Tibial nerve (tissue), 4 donors: ENCODE results near the gene COL1A2. TPM values are rescaled to one million over a fixed set of nuclear protein-coding genes. Genes with fewer than 3 reads are reported as not detected.

Experiments used
- DNase-seq, 2 donors: peaks; one replicate each; pipeline ENCODE4 v3.0.0-alpha.2; 2019; ENCODE audit warnings: low spot score in 2 of 2
- H3K27ac ChIP-seq, 4 donors: fragments of 200-600 bp; sonication (generic) in 3 of 4; one replicate each; pipeline ENCODE4 v1.5.1; 2017 to 2019; ENCODE audit warnings: mild to moderate bottlenecking in 1 of 4
- H3K27me3 ChIP-seq, 2 donors: fragments of 200-600 bp; sonication (generic) in 1 of 2; one replicate each; pipeline versions ENCODE4 v1.5.1 to v1.6.0; 2017 to 2019
- H3K36me3 ChIP-seq, 3 donors: fragments of 200-600 bp; sonication (generic); one replicate each; pipeline ENCODE4 v1.5.1; 2018 to 2019
- H3K4me1 ChIP-seq, 4 donors: fragments of 200-600 bp; sonication (generic) in 3 of 4; one replicate each; pipeline ENCODE4 v1.5.1; 2017 to 2019
- H3K4me3 ChIP-seq, 4 donors: fragments of 200-600 bp; sonication (generic) in 3 of 4; one replicate each; pipeline ENCODE4 v1.5.1; 2017 to 2019; ENCODE audit warnings: mild to moderate bottlenecking in 1 of 4, moderate library complexity in 1 of 4
- H3K9me3 ChIP-seq, 4 donors: fragments of 200-600 bp; sonication (generic) in 3 of 4; one replicate each; pipeline ENCODE4 v1.5.1; 2017 to 2019
- EP300 ChIP-seq, 2 donors: sonication (generic); formaldehyde crosslinking; IDR thresholded peaks; one replicate each; pipeline ENCODE4 v1.6.1; 2017; ENCODE audit warnings: antibody characterized with exemption in 2 of 2, mild to moderate bottlenecking in 1 of 2
- POLR2A ChIP-seq, 2 donors: fragments of 450-650 bp; IDR thresholded peaks; one replicate each; pipeline ENCODE4 v1.6.1; 2017; ENCODE audit warnings: antibody characterized with exemption in 2 of 2, mild to moderate bottlenecking in 2 of 2, moderate library complexity in 2 of 2
- WGBS, 2 donors: methylation state at CpG; one replicate each; pipeline ENCODE4 v1.1.5; 2018; 5-methylcytosine and 5-hydroxymethylcytosine counted together
- total RNA-seq, 4 donors: library from RNA; depleted of rRNA; stranded (reverse); fragments of >200 nt; gene quantifications; one replicate each; pipeline ENCODE4 v1.1.0, GENCODE V29; 2016
- TF ChIP-seq, protein P1 (sequence below), 5 experiments: fragments of 200-600 bp in 3 of 5; fragments of 450-650 bp in 2 of 5; sonication (generic) in 3 of 5; IDR thresholded peaks; one replicate each; pipeline ENCODE4 v1.5.1; 2016 to 2019; ENCODE audit warnings: antibody characterized with exemption in 5 of 5, mild to moderate bottlenecking in 3 of 5, moderate library complexity in 2 of 5

Gene COL1A2
- total RNA-seq, 4 donors from 2014 or later, result 235 to 747 (median 399) TPM

DNA sequence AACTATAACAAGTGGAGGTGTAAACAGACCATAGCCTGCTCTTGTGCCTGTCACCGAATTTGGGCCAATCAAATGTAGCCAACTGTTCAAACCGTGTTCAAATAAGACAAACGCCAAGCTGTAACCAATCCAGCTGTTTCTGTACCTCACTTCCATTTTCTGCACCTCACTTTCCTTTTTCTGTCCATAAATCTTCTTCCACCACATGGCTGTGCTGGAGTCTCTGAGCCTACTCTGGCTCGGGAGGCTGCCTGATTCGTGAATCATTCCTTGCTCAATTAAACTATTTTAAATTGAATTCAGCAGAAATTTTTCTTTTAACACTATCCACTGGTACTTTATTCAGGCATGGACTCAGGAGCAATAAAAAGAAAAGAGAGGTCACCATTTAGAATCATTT lies 29.9 kb upstream of the COL1A2 start:
- Histone ChIP-seq H3K4me1 (peaks cover 3 to 32% (median 11%) of the 10 kb centered on the region in 4 donors), H3K27ac (no peak overlapping the region), H3K9me3 (no peaks in the 10 kb centered on the region), H3K36me3 (no peaks in the 10 kb centered on the region), H3K4me3 (no peak overlapping the region), H3K27me3 (no peaks in the 10 kb centered on the region)
- DNase-seq, result no peak
- WGBS, 2 donors, result 70 to 71% methylated on average over 5 of the region's 5 CpGs
- TF ChIP-seq POLR2A (IDR thresholded peaks at IDR 0.05) (no peak), EP300 (IDR thresholded peaks at IDR 0.05) (no peak)
- TF ChIP-seq, protein P1, sequence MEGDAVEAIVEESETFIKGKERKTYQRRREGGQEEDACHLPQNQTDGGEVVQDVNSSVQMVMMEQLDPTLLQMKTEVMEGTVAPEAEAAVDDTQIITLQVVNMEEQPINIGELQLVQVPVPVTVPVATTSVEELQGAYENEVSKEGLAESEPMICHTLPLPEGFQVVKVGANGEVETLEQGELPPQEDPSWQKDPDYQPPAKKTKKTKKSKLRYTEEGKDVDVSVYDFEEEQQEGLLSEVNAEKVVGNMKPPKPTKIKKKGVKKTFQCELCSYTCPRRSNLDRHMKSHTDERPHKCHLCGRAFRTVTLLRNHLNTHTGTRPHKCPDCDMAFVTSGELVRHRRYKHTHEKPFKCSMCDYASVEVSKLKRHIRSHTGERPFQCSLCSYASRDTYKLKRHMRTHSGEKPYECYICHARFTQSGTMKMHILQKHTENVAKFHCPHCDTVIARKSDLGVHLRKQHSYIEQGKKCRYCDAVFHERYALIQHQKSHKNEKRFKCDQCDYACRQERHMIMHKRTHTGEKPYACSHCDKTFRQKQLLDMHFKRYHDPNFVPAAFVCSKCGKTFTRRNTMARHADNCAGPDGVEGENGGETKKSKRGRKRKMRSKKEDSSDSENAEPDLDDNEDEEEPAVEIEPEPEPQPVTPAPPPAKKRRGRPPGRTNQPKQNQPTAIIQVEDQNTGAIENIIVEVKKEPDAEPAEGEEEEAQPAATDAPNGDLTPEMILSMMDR (IDR thresholded peaks at IDR 0.05), result no peak

DNA sequence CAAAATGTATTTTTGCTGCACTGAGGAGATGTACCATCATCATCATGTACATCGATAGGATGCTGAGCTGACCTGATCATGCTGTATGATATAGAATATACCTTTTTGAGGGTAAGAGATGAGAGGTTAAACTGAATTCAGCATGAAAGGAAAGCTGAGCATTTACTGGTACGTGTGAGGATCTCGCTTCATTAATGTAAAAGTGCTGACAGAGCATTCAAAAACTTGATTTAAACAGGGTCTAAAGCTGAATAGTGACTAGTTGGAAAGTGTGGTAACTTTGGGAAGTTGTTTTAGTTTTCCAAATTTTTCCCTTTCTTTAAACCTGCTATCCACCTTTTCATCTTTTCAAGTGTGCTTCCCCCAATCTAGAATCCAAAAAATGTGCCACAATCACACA lies 28.5 kb upstream of the COL1A2 start:
- Histone ChIP-seq H3K4me3 (no peak overlapping the region), H3K9me3 (no peaks in the 10 kb centered on the region), H3K27ac (peak overlapping the region in 1 of 4 donors; percentile 85), H3K27me3 (no peaks in the 10 kb centered on the region), H3K4me1 (peaks cover 3 to 32% (median 11%) of the 10 kb centered on the region in 4 donors), H3K36me3 (no peaks in the 10 kb centered on the region)
- 89 to 97% methylated on average over 3 of the region's 3 CpGs for WGBS, 2 donors
- TF ChIP-seq POLR2A (IDR thresholded peaks at IDR 0.05), result no peak
- TF ChIP-seq EP300 (IDR thresholded peaks at IDR 0.05), result no peak
- TF ChIP-seq, protein P1 (IDR thresholded peaks at IDR 0.05), result no peak
- DNase-seq, result no peak

DNA sequence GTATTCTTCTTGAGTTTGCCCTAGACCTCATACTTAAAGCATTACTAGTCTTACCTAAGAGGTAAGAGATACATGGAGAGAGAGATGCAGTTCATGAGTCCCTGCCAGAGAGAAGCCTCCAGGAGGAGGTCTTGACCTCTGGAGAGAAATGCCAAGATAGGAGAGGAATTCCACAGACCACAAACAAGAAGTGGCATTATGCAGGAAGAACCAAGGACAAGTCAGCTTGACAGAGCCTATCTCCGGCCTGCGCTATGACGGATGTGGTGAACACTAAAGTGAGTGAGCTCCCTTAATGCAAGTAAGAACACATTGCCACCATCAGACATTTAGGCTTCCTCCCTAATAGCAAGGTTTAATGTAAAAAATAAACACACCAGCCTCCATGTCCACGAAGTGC lies 27.9 kb upstream of the COL1A2 start:
- Histone ChIP-seq H3K36me3 (no peaks in the 10 kb centered on the region), H3K27me3 (no peaks in the 10 kb centered on the region), H3K4me1 (peaks cover 3 to 32% (median 11%) of the 10 kb centered on the region in 4 donors), H3K9me3 (no peaks in the 10 kb centered on the region), H3K27ac (peak overlapping the region in 3 of 4 donors; percentile 60 to 85 (median 81)), H3K4me3 (no peak overlapping the region)
- WGBS, 2 donors, result 81 to 82% methylated on average over 4 of the region's 4 CpGs
- TF ChIP-seq EP300 (IDR thresholded peaks at IDR 0.05) (no peak), POLR2A (IDR thresholded peaks at IDR 0.05) (no peak)
- TF ChIP-seq, protein P1 (IDR thresholded peaks at IDR 0.05), result no peak
- no peak for DNase-seq

DNA sequence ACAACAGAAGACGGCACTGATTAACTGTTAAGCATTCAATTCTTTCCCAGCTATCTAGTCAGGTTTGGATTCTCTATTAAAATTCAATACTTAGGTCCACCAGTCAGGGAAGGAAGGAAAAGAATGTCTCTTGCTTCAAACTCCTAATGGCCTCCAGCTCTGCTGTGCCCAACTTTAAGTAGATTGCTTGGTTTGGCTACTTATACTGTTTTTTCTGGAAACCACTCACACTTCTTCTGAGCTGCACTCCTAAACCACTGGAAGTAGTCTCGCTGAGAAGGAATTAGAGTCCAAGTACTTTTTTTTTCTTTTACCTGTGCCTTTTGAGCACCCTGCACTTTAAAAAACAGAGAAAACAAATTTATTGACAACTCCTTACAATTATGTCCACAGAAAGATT lies 26.7 kb upstream of the COL1A2 start:
- no peaks in the 10 kb centered on the region for H3K9me3 ChIP-seq
- H3K27ac ChIP-seq, result peak overlapping the region; percentile 60 to 85 (median 72)
- no peak for TF ChIP-seq EP300 (IDR thresholded peaks at IDR 0.05)
- TF ChIP-seq POLR2A (IDR thresholded peaks at IDR 0.05), result no peak
- TF ChIP-seq, protein P1 (IDR thresholded peaks at IDR 0.05), result no peak
- 29 to 32% methylated on average over 2 of the region's 2 CpGs for WGBS, 2 donors
- peak overlapping the region in 2 of 4 donors; percentile 21 to 31 for H3K4me3 ChIP-seq
- no peaks in the 10 kb centered on the region for H3K27me3 ChIP-seq
- DNase-seq, result no peak
- H3K4me1 ChIP-seq, result peaks cover 3 to 32% (median 11%) of the 10 kb centered on the region in 4 donors
- no peaks in the 10 kb centered on the region for H3K36me3 ChIP-seq

DNA sequence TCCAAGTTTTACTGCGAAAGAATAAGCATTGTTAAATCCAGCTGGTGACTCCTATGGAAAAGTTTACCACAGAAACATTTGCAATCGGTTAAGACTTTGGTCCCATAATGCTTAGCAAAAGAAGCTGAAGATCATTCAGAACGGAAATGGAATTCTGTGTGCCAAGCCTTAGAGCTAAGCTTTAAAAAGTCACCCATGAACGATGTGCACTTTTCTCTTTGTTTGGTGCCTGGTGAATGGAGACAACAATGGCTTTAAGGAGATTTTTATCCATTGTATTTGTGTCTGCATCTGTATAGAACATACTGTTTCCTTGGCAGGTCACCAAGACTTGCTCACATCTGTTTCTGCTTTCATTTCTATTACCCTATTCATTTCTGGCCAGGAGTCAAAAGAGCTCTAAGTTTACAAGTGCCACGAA lies 26.3 kb upstream of the COL1A2 start:
- Histone ChIP-seq H3K27ac (peak overlapping the region; percentile 60 to 85 (median 72)), H3K4me3 (peak overlapping the region in 2 of 4 donors; percentile 21 to 31), H3K9me3 (no peaks in the 10 kb centered on the region), H3K27me3 (no peaks in the 10 kb centered on the region), H3K36me3 (no peaks in the 10 kb centered on the region), H3K4me1 (peaks cover 3 to 34% (median 11%) of the 10 kb centered on the region in 4 donors)
- 7 to 9% methylated on average over 5 of the region's 5 CpGs for WGBS, 2 donors
- no peak for DNase-seq
- peak in 1 of 2 donors; percentile 37 for TF ChIP-seq EP300 (IDR thresholded peaks at IDR 0.05)
- TF ChIP-seq, protein P1 (IDR thresholded peaks at IDR 0.05), result no peak
